WI38 (cell line): ENCODE data around the gene TUB.

Source experiments
- H3K4me3 ChIP-seq: 2 replicates; pipeline ENCODE4 v1.5.1; 2011; ENCODE audit warnings: low read depth, mild to moderate bottlenecking, control low read depth, low read length
- CTCF ChIP-seq: IDR thresholded peaks from 2 replicates; pipeline ENCODE4 v1.5.1; 2012; ENCODE audit warnings: low read depth, mild to moderate bottlenecking, control low read depth, low read length

TUB gene

GRCh38 chr11:8066036-8066910, 14.7 kb upstream of the TUB start:
- H3K4me3 ChIP-seq: no peak overlapping the region
- TF ChIP-seq CTCF: no peak

GRCh38 chr11:8066911-8067455, 14.0 kb upstream of the TUB start:
- TF ChIP-seq CTCF: no peak
- H3K4me3 ChIP-seq: no peak overlapping the region

- no peak for TF ChIP-seq CTCF
- no peak overlapping the region for H3K4me3 ChIP-seq
Observed at GRCh38 chr11:8067567-8067928, 13.5 kb upstream of the TUB start.

GRCh38 chr11:8067929-8068575, 13.0 kb upstream of the TUB start:
- H3K4me3 ChIP-seq: no peak overlapping the region
- no peak for TF ChIP-seq CTCF

- no peak for TF ChIP-seq CTCF
- peak overlapping the region; percentile 15; the same call in 1 of the 2 replicates for H3K4me3 ChIP-seq
Observed at GRCh38 chr11:8068605-8069221, 12.3 kb upstream of the TUB start.

GRCh38 chr11:8069771-8070170, 11.2 kb upstream of the TUB start:
- no peak for TF ChIP-seq CTCF
- H3K4me3 ChIP-seq: no peak overlapping the region
